Measurements from ENCODE around the gene RPL39. TPM values are rescaled to one million over a fixed set of nuclear protein-coding genes. Genes with fewer than 3 reads are reported as not detected.
"Not testable (repeated sequence)": the region's sequence is repeated elsewhere in the genome, so short reads cannot be mapped to it uniquely, and the experiment has no call there.

RPL39 gene
- total RNA-seq, 1 donor from 2014 or later: 1,813 TPM

- no peak overlapping the region for H3K27ac ChIP-seq
- intact Hi-C loops (cut with DNase I): no loop called here
- no peaks in the 10 kb centered on the region for H3K4me1 ChIP-seq
- H3K27me3 ChIP-seq: no peaks in the 10 kb centered on the region
- no peak overlapping the region for H3K4me3 ChIP-seq
- no peaks in the 10 kb centered on the region for H3K36me3 ChIP-seq
- no peaks in the 10 kb centered on the region for H3K9me3 ChIP-seq
- no peak for DNase-seq (ENCODE audit: extremely low spot score in 2 of 2)
- TF ChIP-seq, protein P1, sequence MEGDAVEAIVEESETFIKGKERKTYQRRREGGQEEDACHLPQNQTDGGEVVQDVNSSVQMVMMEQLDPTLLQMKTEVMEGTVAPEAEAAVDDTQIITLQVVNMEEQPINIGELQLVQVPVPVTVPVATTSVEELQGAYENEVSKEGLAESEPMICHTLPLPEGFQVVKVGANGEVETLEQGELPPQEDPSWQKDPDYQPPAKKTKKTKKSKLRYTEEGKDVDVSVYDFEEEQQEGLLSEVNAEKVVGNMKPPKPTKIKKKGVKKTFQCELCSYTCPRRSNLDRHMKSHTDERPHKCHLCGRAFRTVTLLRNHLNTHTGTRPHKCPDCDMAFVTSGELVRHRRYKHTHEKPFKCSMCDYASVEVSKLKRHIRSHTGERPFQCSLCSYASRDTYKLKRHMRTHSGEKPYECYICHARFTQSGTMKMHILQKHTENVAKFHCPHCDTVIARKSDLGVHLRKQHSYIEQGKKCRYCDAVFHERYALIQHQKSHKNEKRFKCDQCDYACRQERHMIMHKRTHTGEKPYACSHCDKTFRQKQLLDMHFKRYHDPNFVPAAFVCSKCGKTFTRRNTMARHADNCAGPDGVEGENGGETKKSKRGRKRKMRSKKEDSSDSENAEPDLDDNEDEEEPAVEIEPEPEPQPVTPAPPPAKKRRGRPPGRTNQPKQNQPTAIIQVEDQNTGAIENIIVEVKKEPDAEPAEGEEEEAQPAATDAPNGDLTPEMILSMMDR (IDR thresholded peaks at IDR 0.05): no peak
- no peak for TF ChIP-seq POLR2AphosphoS5 (IDR thresholded peaks at IDR 0.05; ENCODE audit: insufficient read depth in 1 of 2, low read depth in 1 of 2)
- no peak for TF ChIP-seq POLR2A (IDR thresholded peaks at IDR 0.05)
These were observed 25.8 kb upstream of the RPL39 start for GRCh38 chrX:119817130-119817690.

DNA sequence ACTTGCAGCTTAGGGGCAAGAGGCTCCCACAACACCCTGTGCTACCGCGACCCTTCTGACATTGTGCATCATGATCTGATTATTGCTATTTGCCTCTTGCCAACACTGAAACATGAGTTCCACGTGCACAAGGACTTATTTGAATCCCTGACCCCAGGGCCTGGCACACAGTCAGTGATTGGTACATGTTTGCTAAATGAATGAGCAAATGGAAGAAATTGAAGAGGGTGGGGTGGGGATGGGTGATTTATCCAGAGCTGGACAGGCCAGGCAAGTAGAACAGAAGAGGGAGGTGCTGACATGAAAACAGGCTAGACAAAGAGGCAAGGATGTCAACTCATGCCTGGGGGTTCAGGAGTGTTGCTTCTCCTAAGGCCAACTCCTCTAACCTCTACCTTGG lies 24.9 kb upstream of the RPL39 start:
- no peaks in the 10 kb centered on the region for H3K9me3 ChIP-seq
- H3K4me3 ChIP-seq: no peak overlapping the region
- no peaks in the 10 kb centered on the region for H3K36me3 ChIP-seq
- no peaks in the 10 kb centered on the region for H3K27me3 ChIP-seq
- H3K4me1 ChIP-seq: no peaks in the 10 kb centered on the region
- intact Hi-C loops (cut with DNase I): no loop called here
- no peak overlapping the region for H3K27ac ChIP-seq
- DNase-seq (ENCODE audit: extremely low spot score in 2 of 2): no peak
- TF ChIP-seq, protein P1 (IDR thresholded peaks at IDR 0.05): no peak
- no peak for TF ChIP-seq POLR2A (IDR thresholded peaks at IDR 0.05)
- TF ChIP-seq POLR2AphosphoS5 (IDR thresholded peaks at IDR 0.05; ENCODE audit: insufficient read depth in 1 of 2, low read depth in 1 of 2): no peak

GRCh38 chrX:119809185-119809666 lies 17.8 kb upstream of the RPL39 start:
- TF ChIP-seq POLR2A (IDR thresholded peaks at IDR 0.05): no peak
- TF ChIP-seq POLR2AphosphoS5 (IDR thresholded peaks at IDR 0.05; ENCODE audit: insufficient read depth in 1 of 2, low read depth in 1 of 2): no peak
- TF ChIP-seq, protein P1 (IDR thresholded peaks at IDR 0.05): no peak
- H3K4me3 ChIP-seq: no peak overlapping the region
- intact Hi-C loops (cut with DNase I): no loop called here
- no peak overlapping the region for H3K27ac ChIP-seq
- H3K4me1 ChIP-seq: no peaks in the 10 kb centered on the region
- H3K36me3 ChIP-seq: no peaks in the 10 kb centered on the region
- H3K9me3 ChIP-seq: no peaks in the 10 kb centered on the region
- no peak for DNase-seq (ENCODE audit: extremely low spot score in 2 of 2)
- no peaks in the 10 kb centered on the region for H3K27me3 ChIP-seq

DNA sequence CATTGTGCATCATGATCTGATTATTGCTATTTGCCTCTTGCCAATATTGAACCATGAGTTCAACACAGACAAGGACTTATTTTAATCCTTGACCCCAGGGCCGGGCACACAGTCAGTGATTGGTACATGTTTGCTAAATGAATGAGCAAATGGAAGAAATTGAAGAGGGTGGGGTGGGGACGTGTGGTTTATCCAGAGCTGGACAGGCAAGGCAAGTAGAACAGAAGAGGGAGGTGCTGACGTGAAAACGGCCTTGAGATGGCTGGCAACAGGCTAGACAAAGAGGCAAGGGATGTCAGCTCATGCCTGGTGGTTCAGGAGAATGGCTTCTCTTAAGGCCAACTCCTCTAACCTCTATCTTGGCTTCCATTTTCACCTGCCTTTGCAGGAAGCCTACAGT lies 17.0 kb upstream of the RPL39 start:
- intact Hi-C loops (cut with DNase I); H3K36me3 ChIP-seq; H3K4me3 ChIP-seq; DNase-seq (ENCODE audit: extremely low spot score in 2 of 2); H3K27me3 ChIP-seq; H3K4me1 ChIP-seq; H3K27ac ChIP-seq; H3K9me3 ChIP-seq: not testable (repeated sequence)

- H3K36me3 ChIP-seq: no peaks in the 10 kb centered on the region
- intact Hi-C loops (cut with DNase I): no loop called here
- no peaks in the 10 kb centered on the region for H3K9me3 ChIP-seq
- H3K4me1 ChIP-seq: no peaks in the 10 kb centered on the region
- no peaks in the 10 kb centered on the region for H3K27me3 ChIP-seq
- no peak overlapping the region for H3K27ac ChIP-seq
- TF ChIP-seq POLR2AphosphoS5 (IDR thresholded peaks at IDR 0.05; ENCODE audit: insufficient read depth in 1 of 2, low read depth in 1 of 2): no peak
- TF ChIP-seq POLR2A (IDR thresholded peaks at IDR 0.05): no peak
- TF ChIP-seq, protein P1 (IDR thresholded peaks at IDR 0.05): no peak
- no peak overlapping the region for H3K4me3 ChIP-seq
- DNase-seq (ENCODE audit: extremely low spot score in 2 of 2): no peak
These were observed 11.1 kb upstream of the RPL39 start for GRCh38 chrX:119802546-119802945.

Data from vagina (tissue), 2 donors.